ENCODE results near the gene BRCC3.

The BRCC3 gene

GRCh38 chrX:155070663-155070974, 689 bp upstream of the BRCC3 start:
- peak overlapping the region; percentile 58 to 59 for H3K4me3 ChIP-seq (replicated peaks in 1 of 2; ENCODE audit: low read depth in 2 of 2, low read length in 2 of 2)
- TF ChIP-seq CTCF (IDR thresholded peaks at IDR 0.05; ENCODE audit: low read depth, low read length) = no peak
- DNase-seq (ENCODE audit: low read depth in 2 of 2) = no peak

DNA sequence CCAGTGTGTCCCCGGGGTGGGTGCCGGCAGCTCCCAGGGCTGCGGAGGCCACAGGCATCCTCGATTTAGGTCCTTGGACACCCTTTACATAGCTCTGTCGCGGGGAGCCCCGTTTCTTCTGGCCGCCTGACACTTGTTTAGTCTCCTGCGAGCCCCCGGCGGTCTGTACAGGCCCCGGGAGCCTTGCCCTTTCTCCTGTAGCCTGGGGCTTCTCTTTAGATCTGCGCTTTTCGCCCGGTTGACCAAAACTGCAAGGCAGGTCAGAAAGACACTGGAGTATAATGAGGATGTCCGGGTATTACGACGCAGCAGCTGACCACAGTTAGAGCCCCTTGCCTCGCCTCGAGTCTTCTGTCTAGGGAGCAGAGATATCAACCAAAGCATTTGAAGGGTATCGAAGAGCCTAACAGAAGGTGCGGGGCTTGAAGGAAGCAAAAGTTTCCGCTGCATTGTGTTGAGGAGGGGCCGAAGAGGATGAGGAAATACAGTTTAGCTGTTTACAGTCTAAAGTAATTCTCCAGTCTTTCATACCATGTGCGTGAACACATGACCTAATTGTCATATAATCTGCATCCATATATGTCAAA, 479 bp downstream of the BRCC3 start:
- no peak for TF ChIP-seq CTCF (IDR thresholded peaks at IDR 0.05; ENCODE audit: low read depth, low read length)
- H3K4me3 ChIP-seq (replicated peaks in 1 of 2; ENCODE audit: low read depth in 2 of 2, low read length in 2 of 2) = peak overlapping the region; percentile 66 to 72
- DNase-seq (ENCODE audit: low read depth in 2 of 2) = no peak

DNA sequence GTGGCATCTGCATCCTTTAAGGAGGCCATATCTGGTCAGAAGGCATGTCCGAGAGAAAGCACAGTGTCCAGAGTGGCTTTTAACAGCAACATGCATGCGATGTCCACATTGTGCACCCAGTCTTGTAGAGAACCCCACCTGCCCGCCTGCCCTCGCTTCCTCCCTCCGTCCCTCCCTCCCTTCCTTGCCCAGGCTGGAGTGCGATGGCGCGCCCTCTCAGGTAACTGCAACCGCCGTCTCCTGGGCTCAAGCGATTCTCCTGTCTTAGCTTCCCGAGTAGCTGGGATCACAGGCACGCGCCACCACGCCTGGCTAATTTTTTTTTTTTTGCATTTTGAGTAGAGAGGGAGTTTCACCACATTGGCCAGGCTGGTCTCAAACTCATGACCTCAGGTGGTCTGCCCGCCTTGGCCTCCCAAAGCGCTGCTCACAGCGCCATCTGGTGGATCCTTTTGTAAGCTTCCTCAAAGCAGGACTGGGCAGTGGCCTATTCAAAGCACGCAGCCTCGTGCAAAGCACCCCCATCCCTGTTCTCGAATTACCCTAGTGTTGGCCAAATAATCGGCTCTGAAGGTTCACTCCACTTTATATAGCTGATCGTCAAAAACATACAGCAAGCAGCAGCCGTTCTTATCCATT, 15.0 kb downstream of the BRCC3 start:
- H3K4me3 ChIP-seq (replicated peaks in 1 of 2; ENCODE audit: low read depth in 2 of 2, low read length in 2 of 2) = no peak overlapping the region
- TF ChIP-seq CTCF (IDR thresholded peaks at IDR 0.05; ENCODE audit: low read depth, low read length) = peak; percentile 60
- peak; percentile 40 to 55 for DNase-seq (ENCODE audit: low read depth in 2 of 2)

- no peak overlapping the region for H3K4me3 ChIP-seq (replicated peaks in 1 of 2; ENCODE audit: low read depth in 2 of 2, low read length in 2 of 2)
- no peak for TF ChIP-seq CTCF (IDR thresholded peaks at IDR 0.05; ENCODE audit: low read depth, low read length)
- DNase-seq (ENCODE audit: low read depth in 2 of 2) = no peak
These were observed 15.8 kb downstream of the BRCC3 start for GRCh38 chrX:155086961-155087735.

DNA sequence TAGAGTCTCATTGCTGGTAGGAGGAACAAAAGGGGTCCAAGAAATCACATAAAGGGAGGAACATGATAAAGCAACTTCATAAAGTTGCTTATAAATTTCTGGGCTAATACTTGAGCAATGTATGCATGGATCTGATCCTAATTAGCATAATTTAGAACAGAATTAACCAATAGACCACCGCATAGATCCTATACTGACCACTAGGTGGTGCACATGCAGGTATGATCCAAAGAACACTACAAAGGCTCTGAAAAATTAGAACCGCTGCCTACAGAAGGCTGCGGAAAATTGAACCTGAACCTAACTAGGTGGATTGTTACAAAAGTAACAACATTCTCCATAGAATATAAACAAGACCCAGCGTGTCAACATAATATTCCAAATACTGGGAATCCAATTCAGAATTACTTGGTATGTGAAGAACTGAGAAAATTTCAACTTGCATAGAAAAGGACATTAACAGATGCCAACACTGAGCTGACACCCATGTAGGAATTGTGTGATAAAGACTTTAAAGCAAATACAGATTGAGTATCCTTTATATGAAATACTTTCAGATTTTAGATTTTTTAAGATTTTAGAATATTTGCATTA, 23.3 kb downstream of the BRCC3 start:
- peak; percentile 47 for TF ChIP-seq CTCF (IDR thresholded peaks at IDR 0.05; ENCODE audit: low read depth, low read length)
- H3K4me3 ChIP-seq (replicated peaks in 1 of 2; ENCODE audit: low read depth in 2 of 2, low read length in 2 of 2) = no peak overlapping the region
- peak; percentile 36 to 39 for DNase-seq (ENCODE audit: low read depth in 2 of 2)

DNA sequence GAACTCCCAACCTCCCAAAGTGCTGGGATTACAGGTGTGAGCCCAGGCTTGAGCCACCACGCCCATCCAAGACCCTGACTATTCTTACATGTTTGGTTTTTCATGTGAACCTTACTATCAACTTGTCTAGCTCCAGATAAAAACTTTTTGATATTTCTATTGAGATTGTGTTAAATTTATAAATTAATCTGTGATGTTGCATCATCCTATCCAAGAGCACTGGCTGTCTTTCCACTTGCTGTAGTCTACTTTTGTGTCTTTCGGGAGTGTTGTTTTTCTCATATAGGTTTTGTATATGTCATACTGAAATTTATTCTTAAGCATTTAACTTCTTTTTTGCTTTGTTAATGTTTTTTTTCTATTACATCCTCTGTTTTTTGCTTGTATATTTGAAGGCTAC, 34.6 kb downstream of the BRCC3 start:
- H3K4me3 ChIP-seq (replicated peaks in 1 of 2; ENCODE audit: low read depth in 2 of 2, low read length in 2 of 2) = no peak overlapping the region
- DNase-seq (ENCODE audit: low read depth in 2 of 2) = no peak
- TF ChIP-seq CTCF (IDR thresholded peaks at IDR 0.05; ENCODE audit: low read depth, low read length) = no peak

All from cardiac fibroblast (primary cell).